HG03439 (cell line): Measurements from ENCODE around the gene CYP4F3.
"Not testable (repeated sequence)": the region's sequence is repeated elsewhere in the genome, so short reads cannot be mapped to it uniquely, and the experiment has no call there.

Experiments used
- ATAC-seq: cut with Tn5 transposase; IDR thresholded peaks from one replicate; pipeline ENCODE4 v1.9.1; 2021; ENCODE audit warnings: mild to moderate bottlenecking, moderate library complexity; ENCODE audit not compliant: unreplicated experiment

The CYP4F3 gene

GRCh38 chr19:15629003-15629880 is 11.5 kb upstream of the CYP4F3 start:
- ATAC-seq: no peak

- no peak for ATAC-seq
Observed at GRCh38 chr19:15631817-15632216, 8.9 kb upstream of the CYP4F3 start.

- ATAC-seq: no peak
Observed at GRCh38 chr19:15633082-15633835, 7.4 kb upstream of the CYP4F3 start.

DNA sequence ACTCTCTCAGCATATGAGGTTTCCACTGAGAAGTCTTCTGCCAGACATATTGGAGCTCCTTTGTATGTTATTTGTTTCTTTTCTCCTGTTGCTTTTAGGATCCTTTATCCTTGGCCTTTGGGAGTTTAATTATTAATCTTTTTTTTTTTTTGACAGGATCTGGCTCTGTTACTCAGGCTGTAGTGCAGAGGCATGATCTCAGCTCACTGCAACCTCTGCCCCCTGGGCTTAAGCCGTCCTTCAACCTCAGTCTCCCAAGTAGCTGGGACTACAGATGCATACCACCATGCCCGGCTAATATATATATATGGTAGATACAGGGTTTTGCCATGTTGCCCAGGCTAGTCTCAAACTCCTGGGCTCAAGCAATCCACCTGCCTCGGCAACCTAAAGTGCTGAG is 6.6 kb upstream of the CYP4F3 start:
- ATAC-seq: no peak

- no peak for ATAC-seq
Observed at GRCh38 chr19:15635016-15635805, 5.5 kb upstream of the CYP4F3 start.

DNA sequence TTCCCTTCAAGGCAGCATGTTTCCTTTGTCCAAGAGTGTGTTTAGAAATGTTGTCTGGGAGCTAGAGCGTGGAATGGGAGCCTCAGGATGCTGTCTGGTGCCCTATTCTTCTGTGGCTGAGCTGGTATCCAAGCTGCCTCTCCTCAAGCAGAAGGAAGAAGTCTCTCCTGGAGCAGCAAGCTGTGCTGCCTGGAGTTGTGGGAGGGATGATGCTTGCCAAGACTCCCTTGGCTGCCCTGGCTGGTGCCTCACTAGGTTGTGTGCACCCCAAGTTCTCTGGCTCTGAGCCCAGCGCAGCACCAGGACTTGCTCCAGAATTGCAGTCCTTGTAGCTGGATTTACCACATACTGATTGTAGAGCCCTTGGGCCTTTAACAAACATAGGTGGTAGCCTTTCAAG is 4.7 kb upstream of the CYP4F3 start:
- ATAC-seq: no peak

GRCh38 chr19:15639596-15639995 is 1.1 kb upstream of the CYP4F3 start:
- ATAC-seq: no peak

- ATAC-seq: no peak
Observed at GRCh38 chr19:15640904-15641597, 354 bp downstream of the CYP4F3 start.

- ATAC-seq: no peak
Observed at GRCh38 chr19:15641901-15642491, 1.3 kb downstream of the CYP4F3 start.

- no peak for ATAC-seq
Observed at GRCh38 chr19:15642807-15643206, 2.1 kb downstream of the CYP4F3 start.

- no peak for ATAC-seq
Observed at GRCh38 chr19:15643387-15643786, 2.7 kb downstream of the CYP4F3 start.

GRCh38 chr19:15644066-15644741 is 3.5 kb downstream of the CYP4F3 start:
- no peak for ATAC-seq

DNA sequence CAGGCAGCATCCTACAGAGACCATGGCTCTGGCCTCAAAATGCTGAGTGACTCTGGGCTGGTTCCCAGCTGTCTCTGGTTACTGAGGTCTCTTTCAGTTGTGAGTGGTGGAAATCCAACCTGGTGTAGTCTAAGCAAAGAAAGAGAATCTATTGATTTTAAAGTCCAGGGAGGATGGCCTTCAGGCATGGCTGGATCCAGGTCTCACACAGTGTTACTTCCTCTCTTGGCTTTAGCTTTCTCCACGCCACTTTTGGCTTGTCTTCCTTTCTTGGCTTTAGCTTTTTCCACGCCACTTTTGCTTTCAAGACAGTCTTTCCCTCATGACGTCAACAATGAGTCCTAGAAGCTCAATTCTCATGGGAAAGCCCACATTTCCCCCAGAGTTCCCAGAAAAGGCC is 4.1 kb downstream of the CYP4F3 start:
- no peak for ATAC-seq

GRCh38 chr19:15649526-15649925 is 8.8 kb downstream of the CYP4F3 start:
- ATAC-seq: no peak

GRCh38 chr19:15650123-15650522 is 9.4 kb downstream of the CYP4F3 start:
- ATAC-seq: not testable (repeated sequence)

DNA sequence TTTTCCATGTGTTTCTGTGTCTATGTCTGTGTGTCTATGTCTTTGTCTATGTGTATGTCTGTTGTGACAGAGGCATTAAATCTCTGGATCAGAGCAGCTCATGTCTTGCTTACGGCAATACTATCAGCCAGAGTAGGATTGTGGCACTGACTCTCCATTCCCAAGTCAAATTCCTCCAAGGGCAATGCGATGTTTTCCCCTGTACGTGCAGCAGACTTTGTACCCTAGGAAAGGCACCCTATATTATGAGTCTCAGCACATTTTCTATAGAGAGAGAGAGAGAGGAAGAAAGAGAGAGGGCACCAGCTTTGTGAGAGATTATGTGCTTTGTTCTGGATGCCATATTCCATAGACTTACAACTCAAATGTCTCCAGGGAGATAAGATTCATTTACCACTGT is 11.1 kb downstream of the CYP4F3 start:
- no peak for ATAC-seq

GRCh38 chr19:15652559-15653278 is 12.0 kb downstream of the CYP4F3 start:
- no peak for ATAC-seq

- ATAC-seq: no peak
Observed at GRCh38 chr19:15656467-15656866, 15.8 kb downstream of the CYP4F3 start.

GRCh38 chr19:15663247-15663646 is 22.6 kb downstream of the CYP4F3 start:
- ATAC-seq: no peak
